ENCODE measurements around the gene NSD2. TPM values are rescaled to one million over a fixed set of nuclear protein-coding genes. Genes with fewer than 3 reads are reported as not detected.
"Not testable (repeated sequence)": the region's sequence is repeated elsewhere in the genome, so short reads cannot be mapped to it uniquely, and the experiment has no call there.

The NSD2 gene
- polyA plus RNA-seq, 3 donors: 80.1 to 85.2 (median 81.7) TPM

GRCh38 chr4:1987721-1988326, 116.6 kb downstream of the NSD2 start:
- no peak for DNase-seq (ENCODE audit: extremely low read depth in 1 of 11, low read depth in 9 of 11, low spot score in 4 of 11)

GRCh38 chr4:1988327-1988724, 117.1 kb downstream of the NSD2 start:
- DNase-seq (ENCODE audit: extremely low read depth in 1 of 11, low read depth in 9 of 11, low spot score in 4 of 11): no peak

GRCh38 chr4:1989533-1990347, 118.5 kb downstream of the NSD2 start:
- DNase-seq (ENCODE audit: extremely low read depth in 1 of 11, low read depth in 9 of 11, low spot score in 4 of 11): no peak

GRCh38 chr4:1990348-1990645, 119.1 kb downstream of the NSD2 start:
- no peak for DNase-seq (ENCODE audit: extremely low read depth in 1 of 11, low read depth in 9 of 11, low spot score in 4 of 11)

- no peak for DNase-seq (ENCODE audit: extremely low read depth in 1 of 11, low read depth in 9 of 11, low spot score in 4 of 11)
Measured at GRCh38 chr4:1990676-1991075, 119.5 kb downstream of the NSD2 start.

GRCh38 chr4:1991087-1991486, 119.9 kb downstream of the NSD2 start:
- DNase-seq (ENCODE audit: extremely low read depth in 1 of 11, low read depth in 9 of 11, low spot score in 4 of 11): no peak

- no peak for DNase-seq (ENCODE audit: extremely low read depth in 1 of 11, low read depth in 9 of 11, low spot score in 4 of 11)
Measured at GRCh38 chr4:1991596-1992434, 120.6 kb downstream of the NSD2 start.

GRCh38 chr4:1992468-1993168, 121.4 kb downstream of the NSD2 start:
- DNase-seq (ENCODE audit: extremely low read depth in 1 of 11, low read depth in 9 of 11, low spot score in 4 of 11): no peak

- DNase-seq (ENCODE audit: extremely low read depth in 1 of 11, low read depth in 9 of 11, low spot score in 4 of 11): no peak
Measured at GRCh38 chr4:1993169-1993516, 122.0 kb downstream of the NSD2 start.

GRCh38 chr4:1993718-1994516, 122.7 kb downstream of the NSD2 start:
- DNase-seq (ENCODE audit: extremely low read depth in 1 of 11, low read depth in 9 of 11, low spot score in 4 of 11): not testable (repeated sequence)

- no peak for DNase-seq (ENCODE audit: extremely low read depth in 1 of 11, low read depth in 9 of 11, low spot score in 4 of 11)
Measured at GRCh38 chr4:1994938-1995337, 123.7 kb downstream of the NSD2 start.

- no peak for DNase-seq (ENCODE audit: extremely low read depth in 1 of 11, low read depth in 9 of 11, low spot score in 4 of 11)
Measured at GRCh38 chr4:1996866-1997611, 125.8 kb downstream of the NSD2 start.

GRCh38 chr4:1997712-1998111, 126.5 kb downstream of the NSD2 start:
- DNase-seq (ENCODE audit: extremely low read depth in 1 of 11, low read depth in 9 of 11, low spot score in 4 of 11): no peak

GRCh38 chr4:1998296-1998695, 127.1 kb downstream of the NSD2 start:
- no peak for DNase-seq (ENCODE audit: extremely low read depth in 1 of 11, low read depth in 9 of 11, low spot score in 4 of 11)

- DNase-seq (ENCODE audit: extremely low read depth in 1 of 11, low read depth in 9 of 11, low spot score in 4 of 11): not testable (repeated sequence)
Measured at GRCh38 chr4:1999308-1999707, 128.1 kb downstream of the NSD2 start.

- DNase-seq (ENCODE audit: extremely low read depth in 1 of 11, low read depth in 9 of 11, low spot score in 4 of 11): not testable (repeated sequence)
Measured at GRCh38 chr4:2003361-2003760, 132.2 kb downstream of the NSD2 start.

- DNase-seq (ENCODE audit: extremely low read depth in 1 of 11, low read depth in 9 of 11, low spot score in 4 of 11): no peak
Measured at GRCh38 chr4:2006367-2006766, 135.2 kb downstream of the NSD2 start.

Data from renal cortex interstitium (tissue), 11 donors.